NB4 (cell line): ENCODE measurements around the gene SDK2.

Source experiments
- POLR2A ChIP-seq: IDR thresholded peaks from 2 replicates; pipeline ENCODE4 v1.6.1; 2011; ENCODE audit warnings: mild to moderate bottlenecking; ENCODE audit not compliant: insufficient read length; ENCODE audit errors: extremely low read depth
- TF ChIP-seq, protein P1 (sequence below): IDR thresholded peaks from one replicate; pipeline ENCODE4 v1.5.1; 2012; ENCODE audit warnings: low read depth, low read length

DNA sequence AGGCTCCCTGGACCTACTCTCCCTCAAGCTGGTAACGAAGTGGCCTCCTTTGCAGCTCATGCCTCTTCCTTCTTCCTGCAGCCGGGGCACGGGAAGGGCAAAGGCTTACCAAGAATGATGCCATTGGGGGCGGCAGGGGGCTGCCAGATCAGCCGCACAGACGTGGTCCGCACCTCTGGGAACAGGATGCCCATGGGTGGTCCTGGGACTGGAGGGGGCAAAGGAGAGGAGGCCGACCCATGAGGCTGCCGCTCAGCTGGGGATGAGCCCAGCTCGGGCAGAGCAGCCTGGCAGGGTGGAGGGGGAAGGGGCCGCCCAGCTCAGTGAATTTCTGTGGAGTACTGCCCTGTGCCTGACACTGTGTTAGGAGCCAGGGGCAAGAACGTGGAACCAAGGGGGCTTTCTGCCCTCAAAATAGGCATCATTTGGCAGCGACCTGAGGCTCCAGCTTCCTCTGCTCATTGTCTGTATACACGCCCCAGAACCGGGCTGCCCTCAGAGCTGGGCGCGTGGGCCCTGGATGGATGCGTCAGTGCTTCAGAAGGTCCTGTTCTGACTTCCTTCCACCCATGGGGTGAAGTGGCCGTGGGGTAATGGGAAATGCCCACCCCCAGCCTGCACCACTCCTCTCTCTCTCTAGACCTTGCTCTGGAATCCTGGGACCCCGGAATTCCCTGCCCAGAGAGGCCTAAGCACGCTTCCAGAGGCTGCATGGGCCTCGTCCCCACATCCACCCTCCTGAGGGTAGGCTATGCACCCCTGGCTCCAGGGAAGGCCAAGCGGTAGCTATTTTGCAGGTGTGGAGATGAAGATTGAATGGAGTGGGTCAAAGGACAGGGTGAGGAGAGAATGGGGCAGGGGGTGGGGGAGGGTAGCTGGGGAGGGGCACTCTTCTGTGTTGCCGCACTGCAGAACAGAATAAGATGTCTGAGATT is 252.6 kb downstream of the SDK2 start:
- TF ChIP-seq, protein P1, sequence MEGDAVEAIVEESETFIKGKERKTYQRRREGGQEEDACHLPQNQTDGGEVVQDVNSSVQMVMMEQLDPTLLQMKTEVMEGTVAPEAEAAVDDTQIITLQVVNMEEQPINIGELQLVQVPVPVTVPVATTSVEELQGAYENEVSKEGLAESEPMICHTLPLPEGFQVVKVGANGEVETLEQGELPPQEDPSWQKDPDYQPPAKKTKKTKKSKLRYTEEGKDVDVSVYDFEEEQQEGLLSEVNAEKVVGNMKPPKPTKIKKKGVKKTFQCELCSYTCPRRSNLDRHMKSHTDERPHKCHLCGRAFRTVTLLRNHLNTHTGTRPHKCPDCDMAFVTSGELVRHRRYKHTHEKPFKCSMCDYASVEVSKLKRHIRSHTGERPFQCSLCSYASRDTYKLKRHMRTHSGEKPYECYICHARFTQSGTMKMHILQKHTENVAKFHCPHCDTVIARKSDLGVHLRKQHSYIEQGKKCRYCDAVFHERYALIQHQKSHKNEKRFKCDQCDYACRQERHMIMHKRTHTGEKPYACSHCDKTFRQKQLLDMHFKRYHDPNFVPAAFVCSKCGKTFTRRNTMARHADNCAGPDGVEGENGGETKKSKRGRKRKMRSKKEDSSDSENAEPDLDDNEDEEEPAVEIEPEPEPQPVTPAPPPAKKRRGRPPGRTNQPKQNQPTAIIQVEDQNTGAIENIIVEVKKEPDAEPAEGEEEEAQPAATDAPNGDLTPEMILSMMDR = no peak
- TF ChIP-seq POLR2A = no peak
